HG02642 (cell line): ENCODE results near the gene SP110.

Source experiments
- ATAC-seq: cut with Tn5 transposase; IDR thresholded peaks from one replicate; pipeline ENCODE4 v1.9.1; 2021; ENCODE audit warnings: mild to moderate bottlenecking; ENCODE audit not compliant: unreplicated experiment, poor library complexity

Gene SP110

GRCh38 chr2:230176996-230177395 lies 42.8 kb downstream of the SP110 start:
- no peak for ATAC-seq

DNA sequence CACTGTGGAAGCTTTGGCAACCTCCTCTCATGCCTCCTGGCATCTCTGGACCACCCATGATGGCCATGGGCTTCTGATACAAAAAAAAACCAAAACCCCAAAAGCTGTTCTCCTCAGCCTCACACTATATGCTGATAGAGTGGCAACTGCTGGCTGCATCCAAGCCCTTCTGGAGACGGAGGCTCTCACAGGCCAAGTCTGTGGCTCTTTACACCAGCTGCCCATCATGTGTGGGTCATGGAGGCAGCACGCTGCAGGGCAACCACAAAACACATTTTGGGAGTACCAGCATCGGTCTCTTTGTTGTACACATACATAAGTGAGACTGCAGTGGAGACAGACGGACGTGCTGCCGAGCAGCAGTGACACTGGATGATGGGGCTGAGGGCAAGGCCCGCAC lies 45.3 kb downstream of the SP110 start:
- no peak for ATAC-seq

DNA sequence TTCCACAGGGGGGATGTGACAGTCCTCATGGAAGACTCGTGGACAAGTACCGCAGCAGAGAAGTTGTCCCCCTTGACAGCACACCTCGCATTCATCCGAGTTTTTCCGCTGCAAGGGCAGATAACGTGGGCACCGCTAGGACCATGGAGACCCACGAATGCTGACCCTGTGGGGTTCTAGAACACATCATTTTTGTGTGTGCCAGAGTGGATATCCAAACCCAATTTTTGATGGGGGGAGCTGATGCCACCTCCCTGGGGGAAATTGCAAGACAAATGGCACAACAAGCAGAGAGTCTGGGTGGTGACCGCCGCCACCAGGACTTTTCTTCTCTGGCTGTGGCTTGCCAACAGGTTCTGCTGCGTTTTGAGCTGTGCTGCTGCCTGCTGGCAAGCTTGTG lies 46.9 kb downstream of the SP110 start:
- ATAC-seq: no peak

DNA sequence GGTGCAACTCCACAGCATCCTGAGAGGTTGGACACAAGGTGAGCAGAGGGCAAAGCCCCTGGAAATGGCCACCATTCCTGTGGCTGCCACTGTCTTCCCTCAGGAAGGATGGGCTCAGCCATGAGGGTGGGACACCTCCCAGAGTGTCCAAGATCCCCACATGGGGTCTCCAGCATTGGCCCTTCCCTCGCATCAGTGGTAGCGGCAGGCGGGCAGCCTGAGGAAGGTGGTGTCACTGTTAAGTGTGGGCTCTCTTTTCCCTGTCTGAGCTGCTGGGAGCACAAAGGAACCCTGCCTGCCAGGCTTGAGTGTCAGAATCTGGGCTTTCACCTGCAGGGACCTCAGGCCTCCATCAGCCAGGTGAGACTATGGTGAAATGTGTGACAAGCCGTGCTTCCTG lies 47.6 kb downstream of the SP110 start:
- ATAC-seq: no peak

DNA sequence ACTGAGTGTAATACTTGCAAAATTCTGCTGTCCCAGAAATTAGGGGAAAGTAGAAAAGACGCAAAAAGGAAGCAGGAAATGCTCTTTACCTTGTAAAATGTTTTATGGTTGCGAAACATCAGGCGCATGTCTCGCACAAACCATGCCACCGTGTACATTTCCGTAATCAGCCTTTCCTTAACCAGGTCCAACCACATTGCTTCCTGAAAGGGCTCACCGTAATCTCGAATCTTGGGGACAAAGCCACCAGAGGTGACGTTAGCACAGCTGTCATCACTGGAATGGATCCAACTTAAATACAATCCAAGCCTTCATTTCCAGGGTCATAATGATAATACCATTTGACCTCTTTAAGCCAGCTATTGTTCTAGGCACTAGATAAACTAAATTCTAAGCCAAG lies 49.3 kb downstream of the SP110 start:
- ATAC-seq: no peak

DNA sequence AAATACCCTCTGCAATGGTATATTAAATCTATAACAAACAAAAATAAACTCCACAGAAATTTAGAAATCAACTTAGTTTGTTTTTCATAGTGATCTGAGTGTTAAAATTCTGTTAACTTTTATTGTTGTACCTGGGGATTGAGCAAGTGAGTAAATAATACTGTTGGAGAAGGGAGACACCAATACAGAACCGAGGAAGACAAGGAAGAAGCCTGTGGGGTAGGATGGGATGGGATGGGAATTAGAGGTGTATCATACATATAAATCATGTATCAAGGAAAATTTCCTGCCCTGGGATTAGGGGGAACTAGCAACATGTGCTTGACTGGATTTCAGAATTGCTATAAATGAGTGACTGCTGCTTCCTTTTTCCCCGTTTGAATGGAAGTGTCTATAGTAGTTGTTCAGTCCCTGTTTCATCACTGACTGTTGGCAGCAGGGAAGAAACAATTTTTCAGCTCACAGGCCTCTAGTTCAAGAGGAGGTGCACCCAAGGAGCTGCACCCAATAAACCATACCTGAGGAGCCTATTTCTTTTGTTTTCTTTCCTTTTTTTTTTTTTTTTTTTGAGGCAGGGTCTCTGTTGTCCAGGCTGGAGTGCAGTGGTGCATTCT lies 53.1 kb downstream of the SP110 start:
- ATAC-seq: no peak

GRCh38 chr2:230164139-230164538 lies 55.6 kb downstream of the SP110 start:
- ATAC-seq: no peak

DNA sequence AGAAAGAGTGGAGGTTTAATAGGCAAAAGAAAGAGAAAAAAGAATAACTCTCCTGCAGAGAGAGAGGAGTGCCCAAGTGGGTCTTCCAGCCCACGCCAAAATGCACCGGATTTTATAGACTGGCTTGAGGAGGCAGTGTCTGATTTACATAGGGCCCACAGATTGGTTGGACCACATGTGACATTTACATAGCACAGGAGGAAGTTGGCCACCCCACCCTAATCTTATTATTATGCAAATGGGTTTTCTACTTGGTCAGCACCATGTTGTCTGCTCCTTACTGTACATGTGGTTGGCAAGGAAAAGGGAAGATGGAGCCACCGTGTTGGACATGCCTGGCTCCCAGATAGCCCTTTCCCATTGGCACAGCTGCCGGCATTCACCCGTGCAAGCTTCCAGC lies 56.8 kb downstream of the SP110 start:
- ATAC-seq: no peak

GRCh38 chr2:230161184-230161583 lies 58.6 kb downstream of the SP110 start:
- ATAC-seq: no peak

DNA sequence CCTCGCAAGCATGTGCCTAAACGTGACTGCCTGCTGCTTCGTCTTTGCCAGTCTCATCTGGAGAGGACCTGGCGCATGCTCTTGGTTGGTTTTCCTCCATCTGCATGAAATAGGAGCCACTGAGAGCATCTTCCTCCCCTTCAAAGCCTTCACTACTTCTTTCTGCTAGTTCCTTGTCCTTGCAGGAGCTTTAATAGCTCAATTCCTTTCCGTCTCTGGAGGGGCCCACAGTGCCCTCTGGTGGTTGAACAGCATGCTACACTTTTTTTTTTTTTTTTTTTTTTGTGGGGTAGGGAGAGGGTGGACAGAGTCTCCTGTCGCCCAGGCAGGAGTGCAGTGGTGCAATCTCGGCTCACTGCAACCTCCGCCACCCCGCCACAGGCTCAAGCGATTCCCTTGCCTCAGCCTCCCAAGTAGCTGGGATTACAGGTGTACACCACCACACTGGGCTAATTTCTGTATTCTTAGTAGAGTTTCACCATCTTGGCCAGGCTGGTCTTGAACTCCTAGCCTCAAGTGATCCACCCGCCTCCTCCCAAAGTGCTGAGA lies 59.6 kb downstream of the SP110 start:
- ATAC-seq: no peak

- no peak for ATAC-seq
Measured at GRCh38 chr2:230158468-230158867, 61.3 kb downstream of the SP110 start.

- no peak for ATAC-seq
Measured at GRCh38 chr2:230156782-230157699, 62.7 kb downstream of the SP110 start.

DNA sequence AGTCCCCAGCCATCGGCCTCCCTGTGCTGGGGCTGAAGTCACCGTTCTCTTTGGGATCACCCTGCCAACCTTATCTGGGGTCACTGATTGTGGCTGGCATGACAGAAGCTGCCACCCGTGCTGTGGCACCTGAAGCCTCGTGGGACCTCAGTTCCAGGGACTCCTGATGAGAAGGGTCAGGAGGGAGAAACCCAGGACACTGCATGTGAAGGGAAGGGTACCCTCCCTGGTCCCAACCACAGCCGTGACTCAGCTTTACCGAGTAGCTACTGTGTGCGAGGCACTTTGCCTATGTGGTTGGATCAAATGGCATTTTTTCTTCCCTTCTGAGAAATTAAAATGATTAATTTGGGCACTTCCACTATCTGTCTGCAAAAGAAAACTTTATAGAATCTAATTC lies 64.4 kb downstream of the SP110 start:
- no peak for ATAC-seq

- no peak for ATAC-seq
Measured at GRCh38 chr2:230153390-230153976, 66.3 kb downstream of the SP110 start.

GRCh38 chr2:230152334-230152733 lies 67.5 kb downstream of the SP110 start:
- no peak for ATAC-seq

DNA sequence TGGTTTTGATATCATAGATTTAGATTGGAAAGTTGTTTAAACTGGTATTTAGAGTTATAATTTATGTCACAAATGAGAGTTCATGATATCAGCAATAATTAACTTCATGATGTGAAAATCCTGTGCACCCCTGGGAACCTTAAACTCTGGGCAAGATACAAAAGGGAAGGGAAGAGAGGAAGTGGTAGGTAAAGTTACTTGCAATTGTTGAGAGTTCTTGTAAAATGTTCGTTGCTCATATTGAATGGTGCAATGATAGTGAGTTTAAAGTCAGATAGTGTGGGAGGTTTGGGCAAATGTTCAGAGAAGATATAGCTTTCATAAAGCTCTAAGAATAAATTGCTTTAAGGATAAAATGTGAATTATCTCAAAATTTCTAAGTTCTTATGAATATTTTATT lies 75.4 kb downstream of the SP110 start:
- ATAC-seq: no peak

DNA sequence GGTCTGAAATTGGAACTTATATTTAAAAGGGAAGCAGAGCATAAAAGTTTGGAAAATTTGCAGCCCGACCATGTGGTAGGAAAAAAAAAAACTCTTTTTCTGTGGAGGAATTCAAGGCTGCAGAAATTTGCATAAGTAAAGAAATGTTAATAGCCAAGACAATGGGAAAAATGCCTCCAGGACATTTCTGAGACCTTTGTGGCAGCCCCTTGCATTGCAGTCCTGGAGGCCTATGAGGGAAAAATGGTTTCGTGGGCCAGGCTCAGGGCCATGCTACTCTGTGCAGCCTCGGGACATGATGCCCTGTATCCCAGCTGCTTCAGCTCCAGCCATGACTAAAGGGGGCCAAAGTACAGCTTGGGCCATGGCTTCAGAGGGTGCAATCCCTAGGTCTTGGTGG lies 79.1 kb downstream of the SP110 start:
- no peak for ATAC-seq

DNA sequence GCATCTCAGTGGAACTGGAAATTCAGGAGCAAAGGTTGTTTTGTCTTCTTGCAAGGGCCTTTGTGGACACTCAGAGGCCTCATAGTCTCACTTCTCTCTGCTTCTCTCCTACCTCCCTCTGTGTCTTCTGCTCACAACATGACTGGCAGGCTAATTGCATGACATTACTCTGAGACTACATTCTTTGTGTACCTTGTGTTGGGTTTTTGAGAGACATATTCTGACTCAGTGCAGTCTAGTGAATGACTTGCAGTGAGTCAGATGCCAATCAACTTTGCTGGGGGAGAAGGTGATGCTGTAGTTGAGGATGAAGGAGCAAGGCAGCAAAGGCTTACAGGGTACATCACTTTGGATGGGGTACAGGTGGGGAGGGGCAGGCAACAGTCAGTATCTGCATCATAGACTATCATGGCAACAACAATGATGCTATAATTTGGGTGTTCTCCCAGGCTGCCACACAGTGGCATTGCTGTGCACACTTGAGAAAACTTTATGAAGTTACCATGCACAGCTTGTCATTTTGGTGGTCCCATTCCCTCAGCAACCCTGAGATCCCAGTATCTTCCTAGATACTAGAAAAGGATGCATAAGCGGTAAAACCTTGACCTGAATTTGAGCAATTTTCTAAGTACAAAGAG lies 81.8 kb downstream of the SP110 start:
- ATAC-seq: no peak

DNA sequence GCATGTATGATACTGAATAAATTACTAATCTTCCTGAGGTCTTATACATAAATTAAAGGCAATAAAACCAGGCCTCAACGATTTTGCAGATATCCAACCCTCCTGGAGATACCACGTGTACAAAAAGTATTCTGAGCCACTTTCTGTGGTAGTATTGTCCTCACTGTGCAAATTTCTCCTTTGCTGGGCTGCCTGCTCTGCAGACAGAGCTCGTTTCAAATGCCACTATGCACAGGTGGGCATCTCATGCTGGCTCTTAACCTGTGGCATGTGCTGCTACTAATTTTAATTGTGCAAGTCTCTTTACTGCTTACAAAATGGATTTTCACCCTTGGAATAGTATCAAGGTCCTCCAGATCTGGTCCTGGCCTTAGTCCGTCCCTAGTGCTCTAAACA lies 84.7 kb downstream of the SP110 start:
- ATAC-seq: no peak

- no peak for ATAC-seq
Measured at GRCh38 chr2:230134496-230135129, 85.2 kb downstream of the SP110 start.
